ENCODE measurements around the gene DMD. TPM values are rescaled to one million over a fixed set of nuclear protein-coding genes. Genes with fewer than 3 reads are reported as not detected.

The DMD gene
- total RNA-seq, 3 donors from 2014 or later = 11.2 to 140 (median 12.6) TPM

DNA sequence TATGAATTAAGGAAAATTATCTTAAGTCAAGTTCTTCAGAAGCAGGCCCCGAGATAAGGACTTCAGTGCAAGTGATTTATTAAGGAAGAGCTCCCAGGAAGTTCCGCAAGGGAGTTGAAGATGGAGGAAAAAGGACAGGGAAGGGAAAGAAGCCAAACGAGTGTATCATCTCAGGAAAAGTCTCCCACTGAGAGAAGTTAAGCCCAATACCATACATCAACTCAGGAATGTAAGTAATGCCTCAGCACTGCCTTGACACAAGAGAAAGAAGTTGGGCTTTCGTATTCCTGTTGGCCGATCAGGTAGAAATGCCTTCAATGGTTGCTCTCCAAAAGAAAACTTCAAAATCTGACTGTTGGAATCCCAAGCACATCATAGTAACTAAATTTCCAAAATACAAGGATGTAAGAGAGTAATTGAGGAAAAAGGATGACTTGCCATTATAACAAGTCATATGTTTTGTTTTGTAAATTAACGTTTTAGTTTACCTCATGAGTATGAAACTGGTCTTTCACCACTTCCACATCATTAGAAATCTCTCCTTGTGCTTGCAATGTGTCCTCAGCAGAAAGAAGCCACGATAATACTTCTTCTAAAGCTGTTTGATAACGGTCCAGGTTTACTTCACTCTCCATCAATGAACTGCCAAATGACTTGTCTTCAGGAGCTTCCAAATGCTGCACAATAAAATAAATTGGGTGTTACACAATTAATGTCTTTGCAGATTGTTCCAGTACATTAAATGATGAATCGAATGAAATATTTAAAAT lies 566.7 kb downstream of the DMD start:
- TF ChIP-seq, protein P1, sequence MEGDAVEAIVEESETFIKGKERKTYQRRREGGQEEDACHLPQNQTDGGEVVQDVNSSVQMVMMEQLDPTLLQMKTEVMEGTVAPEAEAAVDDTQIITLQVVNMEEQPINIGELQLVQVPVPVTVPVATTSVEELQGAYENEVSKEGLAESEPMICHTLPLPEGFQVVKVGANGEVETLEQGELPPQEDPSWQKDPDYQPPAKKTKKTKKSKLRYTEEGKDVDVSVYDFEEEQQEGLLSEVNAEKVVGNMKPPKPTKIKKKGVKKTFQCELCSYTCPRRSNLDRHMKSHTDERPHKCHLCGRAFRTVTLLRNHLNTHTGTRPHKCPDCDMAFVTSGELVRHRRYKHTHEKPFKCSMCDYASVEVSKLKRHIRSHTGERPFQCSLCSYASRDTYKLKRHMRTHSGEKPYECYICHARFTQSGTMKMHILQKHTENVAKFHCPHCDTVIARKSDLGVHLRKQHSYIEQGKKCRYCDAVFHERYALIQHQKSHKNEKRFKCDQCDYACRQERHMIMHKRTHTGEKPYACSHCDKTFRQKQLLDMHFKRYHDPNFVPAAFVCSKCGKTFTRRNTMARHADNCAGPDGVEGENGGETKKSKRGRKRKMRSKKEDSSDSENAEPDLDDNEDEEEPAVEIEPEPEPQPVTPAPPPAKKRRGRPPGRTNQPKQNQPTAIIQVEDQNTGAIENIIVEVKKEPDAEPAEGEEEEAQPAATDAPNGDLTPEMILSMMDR (IDR thresholded peaks at IDR 0.05) = no peak
- Histone ChIP-seq H3K4me3 (no peak overlapping the region), H3K9me3 (no peaks in the 10 kb centered on the region), H3K4me1 (ENCODE audit: low read depth) (no peaks in the 10 kb centered on the region), H3K36me3 (ENCODE audit: low read depth) (no peaks in the 10 kb centered on the region)
- ATAC-seq (no peak), DNase-seq (no peak)
- intact Hi-C loops (cut with DNase I, micrococcal nuclease) = no loop called here

DNA sequence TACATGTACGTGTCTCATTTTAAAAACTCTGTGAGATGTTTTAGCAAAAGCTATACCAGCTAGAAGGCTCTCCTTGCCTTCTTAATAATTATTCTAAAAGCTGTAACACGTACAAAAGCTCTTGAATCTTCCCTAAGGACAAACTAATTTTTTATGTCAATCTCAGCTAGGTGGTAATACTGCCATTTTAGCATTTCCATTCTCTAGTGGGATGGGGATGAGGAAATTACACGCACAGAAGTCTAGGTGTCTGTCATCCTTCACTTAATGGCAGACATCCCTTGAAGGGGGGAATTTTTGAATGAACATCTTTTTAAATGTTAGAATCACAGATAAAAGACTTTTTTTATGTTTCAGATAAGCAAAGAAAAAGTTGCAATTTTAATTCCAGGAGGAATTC lies 569.1 kb downstream of the DMD start:
- Histone ChIP-seq H3K4me3 (no peak overlapping the region), H3K9me3 (no peaks in the 10 kb centered on the region), H3K4me1 (ENCODE audit: low read depth) (no peaks in the 10 kb centered on the region), H3K36me3 (ENCODE audit: low read depth) (no peaks in the 10 kb centered on the region)
- intact Hi-C loops (cut with DNase I, micrococcal nuclease) = no loop called here
- DNase-seq = no peak
- TF ChIP-seq, protein P1 (IDR thresholded peaks at IDR 0.05) = no peak
- no peak for ATAC-seq

DNA sequence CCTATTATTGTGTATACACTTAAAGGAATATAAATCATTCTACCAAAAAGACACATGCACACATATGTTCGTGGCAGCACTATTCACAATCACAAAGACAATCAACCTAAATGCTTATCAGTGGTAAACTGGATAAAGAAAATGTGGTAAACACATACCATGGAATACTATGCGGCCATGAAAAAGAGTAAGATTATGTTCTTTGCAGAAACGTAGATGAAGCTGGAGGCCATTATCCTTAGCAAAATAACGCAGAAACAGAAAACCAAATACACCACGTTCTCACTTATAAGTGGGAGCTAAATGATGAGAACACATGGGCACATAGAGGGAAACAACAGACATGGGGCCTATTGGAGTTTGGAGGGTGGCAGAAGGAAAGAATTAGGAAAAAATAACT lies 593.2 kb downstream of the DMD start:
- DNase-seq (no peak), ATAC-seq (no peak)
- intact Hi-C loops (cut with DNase I, micrococcal nuclease) = no loop called here
- H3K9me3 ChIP-seq = no peaks in the 10 kb centered on the region
- TF ChIP-seq, protein P1 (IDR thresholded peaks at IDR 0.05) = no peak
- H3K36me3 ChIP-seq (ENCODE audit: low read depth) = no peaks in the 10 kb centered on the region
- H3K4me3 ChIP-seq = no peak overlapping the region
- no peaks in the 10 kb centered on the region for H3K4me1 ChIP-seq (ENCODE audit: low read depth)

DNA sequence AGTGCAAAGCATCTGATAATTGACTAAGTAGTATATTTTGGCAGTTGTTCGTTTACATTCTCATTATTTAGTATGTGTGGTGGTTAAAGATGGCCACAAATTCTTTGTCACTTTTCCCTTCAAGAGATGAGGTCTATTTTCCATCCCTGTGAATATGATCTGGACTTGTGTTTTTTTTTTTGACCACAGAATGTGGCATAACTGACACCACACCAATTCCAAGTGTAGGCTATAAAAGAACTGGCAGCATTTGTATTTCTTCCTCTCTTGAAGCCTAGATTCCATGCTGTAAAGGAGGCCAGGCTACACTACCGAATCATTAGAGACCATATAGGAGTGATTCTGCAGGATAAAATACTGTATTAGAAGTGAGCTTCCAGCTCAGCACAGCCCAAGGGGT lies 596.6 kb downstream of the DMD start:
- TF ChIP-seq, protein P1 (IDR thresholded peaks at IDR 0.05) = no peak
- DNase-seq (no peak), ATAC-seq (no peak)
- H3K9me3 ChIP-seq = no peaks in the 10 kb centered on the region
- H3K4me3 ChIP-seq = no peak overlapping the region
- no peaks in the 10 kb centered on the region for H3K4me1 ChIP-seq (ENCODE audit: low read depth)
- intact Hi-C loops (cut with DNase I, micrococcal nuclease) = no loop called here
- no peaks in the 10 kb centered on the region for H3K36me3 ChIP-seq (ENCODE audit: low read depth)

DNA sequence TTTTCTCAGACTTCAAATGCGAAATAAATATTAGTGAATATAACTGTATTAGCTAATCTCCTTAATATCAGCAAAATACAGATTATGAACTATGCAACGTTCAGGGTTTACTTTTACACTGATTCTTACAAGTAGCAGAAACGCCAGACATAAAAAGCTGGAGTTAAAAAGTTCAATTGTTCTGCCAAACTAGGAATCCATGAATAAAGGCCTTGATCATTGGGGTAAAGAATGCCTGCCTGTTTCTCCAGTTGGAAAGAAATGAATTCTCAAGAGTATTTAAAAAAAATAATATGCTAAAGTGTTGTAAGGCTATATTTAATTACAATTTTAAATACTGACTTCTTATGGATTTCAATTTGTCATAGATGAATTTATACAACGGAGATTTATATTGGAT lies 612.2 kb downstream of the DMD start:
- Histone ChIP-seq H3K4me1 (ENCODE audit: low read depth) (no peaks in the 10 kb centered on the region), H3K9me3 (no peaks in the 10 kb centered on the region), H3K36me3 (ENCODE audit: low read depth) (no peaks in the 10 kb centered on the region), H3K4me3 (no peak overlapping the region)
- TF ChIP-seq, protein P1 (IDR thresholded peaks at IDR 0.05) = no peak
- DNase-seq (no peak), ATAC-seq (no peak)
- intact Hi-C loops (cut with DNase I, micrococcal nuclease) = no loop called here
